Measurements from ENCODE around the gene SND1.

SND1 gene

DNA sequence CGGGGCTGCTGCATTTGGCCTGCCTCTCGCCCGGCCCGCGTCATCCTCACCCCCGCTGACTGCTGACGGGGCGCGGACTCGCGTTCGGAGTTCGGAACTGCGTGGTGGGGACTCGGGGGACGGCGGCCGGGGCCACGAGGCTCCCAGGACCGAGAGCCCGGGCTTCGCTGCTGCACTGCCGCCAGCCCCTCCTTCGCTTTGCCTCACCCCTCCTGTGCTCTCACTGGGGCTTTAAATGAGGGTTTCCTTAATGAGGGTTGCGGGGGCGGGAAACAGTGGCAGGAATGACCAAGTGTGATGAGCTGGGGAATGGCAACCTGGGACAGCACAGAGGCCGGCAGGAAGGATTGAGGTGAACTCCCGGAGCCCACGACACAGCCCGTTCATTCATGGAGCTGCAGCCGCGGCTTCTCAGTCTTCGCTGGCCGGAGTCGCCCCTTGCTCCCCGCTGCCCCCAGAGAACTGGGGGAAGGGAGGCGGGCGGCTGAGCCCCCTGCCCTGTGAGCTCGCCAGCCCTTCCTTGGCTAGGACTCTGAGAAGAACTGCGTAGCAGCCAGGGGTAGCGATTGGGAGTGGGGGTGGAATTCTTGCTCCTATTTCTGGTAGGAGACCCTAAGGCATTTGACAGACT is 380.7 kb downstream of the SND1 start:
- no peak for DNase-seq

DNA sequence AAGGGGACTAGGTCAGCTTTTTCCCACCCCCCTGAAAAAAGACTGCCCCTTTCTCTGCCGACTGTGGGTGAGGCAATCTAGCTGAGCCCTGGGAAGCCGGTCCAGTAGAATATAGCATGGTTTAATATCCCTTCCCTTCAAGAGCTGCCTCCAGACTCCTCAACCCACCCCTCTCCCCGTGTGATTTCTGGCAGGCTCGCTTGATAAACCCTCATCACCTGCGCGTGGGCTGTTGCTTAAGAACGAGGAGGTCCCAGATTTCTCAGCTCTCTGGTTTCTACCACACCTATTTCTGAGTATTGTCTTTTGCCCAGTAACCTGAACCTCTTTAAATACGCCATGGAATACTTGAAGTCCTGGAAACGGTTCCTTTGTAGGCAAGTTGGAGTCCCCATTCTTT is 381.3 kb downstream of the SND1 start:
- no peak for DNase-seq

DNA sequence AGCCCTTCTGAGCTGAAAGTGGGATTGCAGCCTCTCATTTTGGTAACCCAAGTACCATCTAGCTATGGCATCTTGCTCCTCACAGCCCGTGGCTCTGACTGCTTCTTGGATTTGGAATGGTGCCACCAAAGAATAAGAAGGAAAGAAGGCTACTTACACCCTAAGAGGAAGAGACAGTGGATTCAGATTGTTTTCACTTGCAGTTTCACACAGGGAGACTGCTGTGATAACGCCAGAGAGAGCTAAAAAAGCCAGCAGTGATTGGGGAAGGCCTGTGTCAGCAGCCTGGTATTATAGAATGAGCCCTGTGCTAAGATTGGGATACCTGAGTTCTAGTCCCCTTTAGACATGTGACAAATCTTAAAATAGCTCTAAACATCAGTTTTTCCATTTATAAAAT is 382.8 kb downstream of the SND1 start:
- no peak for DNase-seq

DNA sequence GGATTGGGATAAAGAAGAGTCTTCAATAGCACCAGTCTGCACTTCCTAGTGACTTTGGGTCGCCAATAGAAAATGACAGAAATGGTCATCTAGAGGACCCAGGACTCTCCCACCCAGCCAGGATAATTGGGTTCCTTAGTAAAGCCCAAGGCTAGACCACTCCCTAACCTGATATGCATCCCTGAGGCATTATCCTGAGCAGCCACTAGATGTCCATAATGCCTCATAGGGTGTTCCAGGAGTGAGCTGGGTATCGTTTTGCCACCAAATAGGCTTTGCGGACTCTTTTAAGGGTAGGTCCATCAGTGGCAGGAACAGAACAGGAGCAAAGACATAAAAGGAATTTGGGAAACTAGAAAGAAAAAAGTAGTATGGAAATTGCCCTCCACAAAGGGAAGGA is 383.7 kb downstream of the SND1 start:
- DNase-seq: no peak

DNA sequence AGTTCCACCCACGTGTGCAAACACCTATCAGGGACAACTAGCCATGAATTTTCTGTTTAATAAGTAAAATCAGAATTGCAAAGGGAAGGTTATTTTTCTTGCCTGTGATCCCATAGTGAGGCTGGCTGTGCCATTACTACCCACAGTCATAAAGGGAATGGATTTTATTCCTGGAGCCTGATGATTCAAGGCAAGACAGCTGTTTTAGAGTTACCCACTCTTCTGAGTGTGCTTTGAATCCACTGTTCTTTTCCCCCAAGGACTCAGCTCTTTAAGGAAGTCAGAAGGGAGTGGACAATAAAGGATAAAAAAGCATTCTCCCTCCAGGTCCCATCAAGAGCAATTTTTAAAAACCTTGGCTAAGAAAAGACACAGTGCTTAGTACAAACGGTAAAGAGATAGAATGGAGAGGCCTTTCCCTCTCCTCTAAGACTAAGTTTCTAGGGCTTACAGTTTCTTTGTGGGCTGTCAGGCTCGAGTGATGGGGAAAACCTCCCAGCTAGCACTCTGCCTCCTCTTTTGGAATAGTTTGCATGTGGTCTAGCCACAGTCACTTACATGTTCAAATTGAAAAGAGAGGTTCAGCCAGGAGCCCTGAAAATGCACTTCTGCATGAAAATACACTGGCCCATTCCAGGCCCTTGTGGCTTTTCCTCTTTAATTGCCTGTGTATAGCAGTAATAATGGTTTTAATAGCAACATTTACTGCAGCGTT is 384.4 kb downstream of the SND1 start:
- no peak for DNase-seq

DNA sequence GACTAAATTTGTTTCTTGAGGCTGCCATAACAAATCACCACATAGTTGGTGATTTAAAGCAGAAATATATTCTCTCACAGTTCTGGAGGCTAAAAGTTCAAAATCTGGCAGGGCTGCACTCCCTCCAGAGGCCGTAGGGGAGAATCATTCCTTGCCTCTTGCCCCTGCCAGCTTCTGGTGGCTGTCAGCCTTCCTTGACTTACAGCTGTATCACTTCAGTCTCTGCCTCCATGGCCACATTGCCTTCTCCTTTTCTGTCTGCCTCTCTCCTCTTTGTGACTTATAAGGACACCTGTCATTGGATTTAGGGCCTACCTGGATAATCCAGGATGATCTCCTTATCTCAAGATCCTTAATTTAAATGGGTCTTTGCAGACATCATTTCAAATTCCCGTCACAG is 385.1 kb downstream of the SND1 start:
- DNase-seq: no peak

DNA sequence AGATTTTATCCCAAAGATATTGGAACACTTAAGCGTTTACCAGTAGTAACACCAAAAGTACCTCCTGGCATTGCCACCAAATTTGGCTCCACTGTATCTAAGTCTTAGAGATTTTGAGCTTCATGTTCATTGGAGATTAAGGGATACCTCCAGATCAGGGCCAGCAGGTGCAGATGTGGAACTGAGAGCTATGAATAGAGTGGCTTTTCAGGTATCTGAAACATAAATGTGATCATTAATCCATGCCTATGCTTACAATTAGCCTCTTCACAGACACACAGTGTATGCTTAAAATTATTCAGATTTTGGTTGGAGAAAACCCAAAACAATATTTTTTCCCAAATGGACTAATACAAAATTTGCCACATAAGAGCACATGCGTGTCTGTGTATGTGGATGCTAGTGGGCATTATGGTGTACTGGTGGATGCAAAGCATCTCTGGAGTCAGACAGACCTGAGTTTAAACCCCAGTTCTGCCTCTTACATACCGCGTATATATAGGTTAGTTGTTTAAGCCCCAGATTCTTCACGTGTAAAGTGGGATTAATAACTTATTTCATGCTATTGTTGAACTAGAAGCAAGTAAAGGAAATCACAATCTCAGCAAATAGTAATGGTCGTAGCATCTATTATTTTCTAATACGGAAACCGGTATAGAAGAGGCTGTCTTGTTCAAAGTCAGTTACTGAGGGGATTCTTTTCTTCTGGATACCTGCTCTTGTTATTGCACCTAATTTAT is 386.1 kb downstream of the SND1 start:
- DNase-seq: no peak

DNA sequence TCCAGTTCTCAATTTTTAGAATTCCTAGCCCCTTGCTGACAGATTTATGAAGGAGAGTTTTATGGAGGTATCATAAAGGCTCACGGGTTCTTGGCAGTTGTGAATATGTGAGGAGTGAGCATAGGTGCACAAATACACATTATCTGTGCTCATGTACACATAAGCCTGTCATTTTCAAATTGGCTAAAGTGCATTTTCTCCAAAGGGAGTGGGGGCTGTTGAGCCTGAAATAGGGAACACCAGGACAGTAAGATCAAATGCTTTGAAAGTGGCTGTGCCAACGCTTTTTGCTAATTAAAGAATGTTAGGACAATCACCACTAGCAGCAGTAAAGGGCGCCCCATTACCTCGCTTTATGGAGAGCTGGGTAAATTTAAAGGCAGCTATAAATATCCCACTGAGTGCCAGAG is 387.6 kb downstream of the SND1 start:
- DNase-seq: no peak

DNA sequence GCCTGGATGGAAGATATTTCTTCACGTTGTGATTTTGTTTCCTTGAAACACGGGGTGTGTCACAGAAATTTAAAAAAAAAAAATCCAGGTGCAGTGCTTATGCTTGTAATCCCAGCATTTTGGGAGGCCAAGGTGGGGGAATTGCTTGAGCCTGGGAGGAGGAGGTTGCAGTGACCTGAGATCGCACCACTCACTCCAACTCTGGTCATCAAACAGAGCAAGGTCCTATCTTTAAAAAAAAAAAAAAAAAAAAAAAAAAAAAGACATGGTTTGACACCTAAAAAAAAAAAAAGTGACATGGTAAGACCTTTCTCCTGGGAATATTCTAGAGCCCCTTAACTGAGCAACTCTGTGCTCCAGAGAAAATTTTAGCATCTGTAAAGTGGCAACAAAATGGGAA is 388.2 kb downstream of the SND1 start:
- no peak for DNase-seq

DNA sequence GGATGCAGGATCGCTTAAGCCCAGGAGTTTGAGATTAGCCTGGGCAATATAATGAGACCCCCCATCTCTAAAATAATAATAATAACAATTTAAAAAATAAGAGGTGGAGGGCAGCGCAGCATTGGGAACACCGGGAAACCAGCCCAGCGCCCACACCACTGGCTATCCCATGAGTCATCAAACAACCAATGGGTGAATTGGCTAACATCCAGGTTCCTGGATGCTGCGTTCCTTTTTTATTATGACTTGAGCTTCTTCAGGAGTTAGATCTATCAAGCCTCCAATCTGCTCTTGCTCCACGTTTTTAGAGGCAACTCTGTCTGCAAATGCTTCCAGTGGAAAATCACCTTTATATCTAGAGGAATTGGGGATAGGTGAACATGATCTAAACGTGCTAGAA is 389.2 kb downstream of the SND1 start:
- no peak for DNase-seq

DNA sequence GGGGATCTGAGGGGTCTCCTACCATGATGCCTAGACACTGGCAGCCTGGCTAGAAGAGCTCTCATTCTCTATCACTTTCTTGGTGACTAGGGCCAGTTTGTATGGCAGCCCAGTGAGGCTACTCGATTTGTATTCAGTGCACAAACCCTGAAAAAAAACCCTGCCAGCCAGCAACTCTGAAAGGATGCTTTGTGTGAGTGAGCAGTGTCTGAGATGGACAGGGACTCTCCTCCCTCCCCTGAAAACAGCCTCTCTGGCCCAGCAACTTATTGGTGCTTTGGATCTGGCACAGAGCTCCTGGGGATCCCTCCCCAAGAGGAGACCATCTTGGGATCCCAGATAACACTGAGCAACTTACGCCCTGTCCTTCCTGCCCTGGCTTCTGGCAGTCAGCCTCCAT is 390.0 kb downstream of the SND1 start:
- no peak for DNase-seq

DNA sequence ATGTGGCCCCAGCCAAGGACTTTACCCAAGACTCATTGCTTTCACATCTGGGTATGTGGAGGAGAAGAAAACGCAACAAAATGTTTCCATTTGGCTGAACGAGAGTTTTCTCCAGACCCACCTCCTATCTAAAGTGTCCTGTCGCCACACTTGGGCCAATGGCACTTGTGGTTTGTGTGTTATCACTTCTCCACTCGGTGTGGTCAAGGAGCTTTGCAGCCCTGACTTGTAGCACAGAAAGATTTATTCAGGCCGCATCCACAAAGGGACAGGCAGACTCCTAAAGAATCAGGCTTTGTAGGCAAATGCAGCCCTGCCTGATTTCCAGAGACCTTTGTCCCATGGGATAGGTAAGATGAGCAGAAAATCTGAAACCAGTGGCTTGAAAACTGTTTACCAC is 392.1 kb downstream of the SND1 start:
- DNase-seq: no peak

DNA sequence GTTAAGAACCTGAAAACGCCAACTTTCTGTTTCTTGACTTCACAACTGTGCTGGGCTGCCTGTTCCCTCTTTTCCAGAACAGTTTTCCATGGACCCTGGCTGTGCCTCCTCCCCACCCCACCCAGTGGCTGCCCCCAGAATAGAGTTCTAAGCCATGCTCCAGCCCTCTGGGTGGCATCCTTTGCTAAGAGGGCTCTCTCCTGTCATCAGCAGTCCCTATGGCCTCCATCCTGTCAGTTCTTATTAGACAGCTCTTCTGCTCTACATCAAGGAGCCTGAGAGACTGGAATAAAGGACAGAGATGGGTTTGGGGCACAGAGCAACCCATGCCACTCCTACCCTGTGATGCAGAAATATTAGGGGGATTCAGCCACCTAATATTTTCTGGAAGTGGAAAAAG is 393.2 kb downstream of the SND1 start:
- no peak for DNase-seq

DNA sequence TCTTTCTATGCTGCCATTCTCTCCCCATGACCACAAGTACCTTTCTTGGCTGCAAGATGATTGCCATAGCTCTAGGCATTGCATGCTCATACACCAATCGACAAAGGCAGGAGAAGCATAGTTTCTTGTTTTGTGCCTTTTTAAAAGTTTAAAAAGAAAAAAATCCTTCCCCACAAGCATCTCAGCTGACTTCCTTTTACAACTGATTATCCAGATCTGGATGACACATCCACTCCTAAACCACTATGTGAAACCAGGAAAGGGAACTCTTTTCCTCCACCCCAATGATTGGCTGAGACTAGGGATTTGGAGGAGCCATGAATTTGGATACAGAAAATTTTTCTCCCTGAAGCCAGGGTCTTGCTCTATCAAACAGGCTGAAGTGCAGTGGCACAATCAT is 393.8 kb downstream of the SND1 start:
- no peak for DNase-seq

DNA sequence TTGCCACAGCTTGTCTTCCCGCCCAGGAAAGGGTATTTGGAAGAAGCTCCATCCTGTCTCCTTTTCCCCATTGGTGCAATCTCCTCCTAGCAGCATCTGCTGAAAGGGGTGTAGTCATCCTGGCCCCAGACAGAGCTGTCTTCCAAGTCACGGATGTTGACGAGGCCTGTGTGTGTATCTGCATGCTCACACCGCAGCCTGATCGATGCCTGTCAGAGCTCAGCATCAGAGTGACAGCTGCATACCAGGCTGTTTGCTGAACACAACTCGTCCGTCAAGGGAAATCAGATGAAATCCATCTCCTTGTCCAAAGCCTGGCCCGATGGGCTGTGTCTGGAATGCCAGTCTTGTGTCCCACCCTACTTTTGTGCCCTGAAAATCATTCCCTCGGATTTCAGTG is 400.4 kb downstream of the SND1 start:
- no peak for DNase-seq

DNA sequence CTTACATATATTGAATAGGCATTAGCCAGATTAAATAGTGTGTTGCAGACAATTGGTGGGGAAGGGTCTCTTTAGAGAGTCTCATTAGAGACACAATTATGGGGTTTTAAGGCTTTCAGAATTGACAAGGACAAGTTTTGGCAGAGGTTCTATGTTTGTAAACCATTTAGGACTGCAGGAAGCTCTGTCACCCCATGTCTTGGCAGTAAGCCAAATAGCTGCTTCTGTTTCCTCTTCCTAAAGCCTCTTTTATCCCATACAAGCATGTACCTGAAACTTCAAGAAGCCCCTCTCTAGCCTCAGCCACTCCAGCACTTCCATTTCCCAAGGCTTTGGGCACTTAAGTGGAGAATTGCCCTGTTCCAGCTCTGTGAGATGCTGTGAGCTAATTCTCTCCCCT is 401.0 kb downstream of the SND1 start:
- no peak for DNase-seq

DNA sequence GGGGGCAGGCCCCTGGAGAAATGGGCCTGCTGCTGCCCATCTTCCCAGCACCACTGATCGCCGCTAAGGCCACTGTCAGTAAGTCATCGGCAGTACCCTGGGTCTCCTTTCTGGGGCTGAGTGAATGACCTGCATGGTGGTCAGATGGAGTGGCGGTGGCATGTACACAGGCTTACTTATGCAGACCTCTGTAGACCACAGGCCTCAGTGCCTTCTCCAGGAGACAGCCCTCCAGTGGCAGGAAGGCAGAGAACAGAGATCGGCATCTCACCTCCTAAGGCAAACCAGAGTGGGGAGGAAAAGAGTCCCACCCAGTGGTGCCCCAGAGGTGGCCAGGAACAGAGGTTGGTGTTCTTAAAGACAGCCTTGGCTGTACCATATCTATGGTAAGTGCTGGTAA is 402.0 kb downstream of the SND1 start:
- no peak for DNase-seq

DNA sequence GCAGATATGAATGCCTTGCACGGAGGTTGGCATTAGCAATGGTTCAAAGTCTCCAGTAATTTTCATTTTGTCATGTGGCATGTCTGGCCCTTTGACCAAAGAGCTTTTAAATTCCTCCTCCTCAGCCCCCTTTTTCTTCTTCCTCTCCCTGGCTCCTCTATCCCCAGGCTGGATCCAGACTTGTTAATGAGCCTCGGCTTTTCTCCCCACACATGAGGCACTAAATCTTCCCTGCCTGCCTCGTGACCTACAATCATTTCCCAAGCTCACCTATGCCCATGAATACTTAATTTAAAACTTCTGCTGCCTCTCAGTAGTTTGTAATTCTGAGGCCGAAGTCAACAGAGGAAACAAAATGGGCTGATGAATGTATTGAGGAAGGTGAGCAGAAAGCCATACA is 402.5 kb downstream of the SND1 start:
- no peak for DNase-seq

DNA sequence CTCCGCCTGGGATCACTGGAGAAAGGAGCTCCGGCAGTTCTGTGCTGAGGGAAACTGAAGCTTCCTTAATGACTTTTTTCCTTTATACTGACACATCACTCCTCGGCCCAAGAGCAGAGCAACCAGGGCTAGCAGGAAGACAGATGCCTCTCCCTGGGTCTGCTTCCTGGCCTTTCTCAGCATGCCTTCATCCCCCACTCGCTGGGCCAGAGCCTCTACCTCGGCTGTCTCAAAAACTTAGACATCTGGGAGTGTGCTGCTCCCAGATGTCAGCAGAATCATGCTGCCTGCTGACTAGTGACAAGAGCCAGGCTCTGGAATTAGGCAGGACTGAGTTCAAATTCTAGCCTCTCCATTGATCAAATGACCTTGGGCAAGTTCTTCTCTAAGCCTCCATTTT is 403.6 kb downstream of the SND1 start:
- no peak for DNase-seq

DNA sequence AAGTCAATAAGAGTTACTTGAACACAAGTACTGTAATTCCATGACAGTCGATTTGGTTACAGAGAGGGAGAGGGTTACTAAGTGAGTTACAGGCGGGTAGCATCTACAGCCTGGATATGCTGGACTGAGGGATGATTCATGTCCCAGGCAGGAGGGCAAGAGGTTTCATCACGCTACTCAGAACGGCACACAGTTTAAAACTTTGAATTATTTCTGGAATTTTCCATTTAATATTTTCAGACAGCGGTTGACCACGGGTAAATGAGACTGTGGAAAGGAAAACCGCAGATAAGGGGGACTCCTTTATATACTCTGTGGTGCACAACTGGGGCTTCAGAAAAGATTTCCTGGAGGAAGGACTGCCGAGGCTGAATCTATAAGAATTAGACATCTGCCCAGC is 404.9 kb downstream of the SND1 start:
- DNase-seq: no peak

DNA sequence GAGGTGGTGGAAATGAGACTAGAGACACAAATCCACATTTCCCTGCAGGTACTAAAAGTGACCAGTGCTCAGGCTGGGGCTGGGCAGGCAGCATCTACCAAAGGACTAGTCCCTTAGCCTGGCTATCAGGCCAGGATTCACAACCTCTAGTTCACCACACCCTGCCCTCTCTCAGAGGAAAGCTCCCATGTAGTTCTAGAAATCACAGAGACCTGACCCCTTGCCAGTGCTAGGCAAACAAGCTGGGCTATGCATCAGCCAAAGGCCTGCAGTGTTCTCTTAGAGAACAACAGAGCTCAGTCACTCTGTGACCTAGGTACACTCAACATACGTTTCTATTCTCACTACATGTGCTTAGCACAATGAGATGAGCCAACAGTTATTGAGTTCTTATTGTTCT is 405.9 kb downstream of the SND1 start:
- DNase-seq: no peak

DNA sequence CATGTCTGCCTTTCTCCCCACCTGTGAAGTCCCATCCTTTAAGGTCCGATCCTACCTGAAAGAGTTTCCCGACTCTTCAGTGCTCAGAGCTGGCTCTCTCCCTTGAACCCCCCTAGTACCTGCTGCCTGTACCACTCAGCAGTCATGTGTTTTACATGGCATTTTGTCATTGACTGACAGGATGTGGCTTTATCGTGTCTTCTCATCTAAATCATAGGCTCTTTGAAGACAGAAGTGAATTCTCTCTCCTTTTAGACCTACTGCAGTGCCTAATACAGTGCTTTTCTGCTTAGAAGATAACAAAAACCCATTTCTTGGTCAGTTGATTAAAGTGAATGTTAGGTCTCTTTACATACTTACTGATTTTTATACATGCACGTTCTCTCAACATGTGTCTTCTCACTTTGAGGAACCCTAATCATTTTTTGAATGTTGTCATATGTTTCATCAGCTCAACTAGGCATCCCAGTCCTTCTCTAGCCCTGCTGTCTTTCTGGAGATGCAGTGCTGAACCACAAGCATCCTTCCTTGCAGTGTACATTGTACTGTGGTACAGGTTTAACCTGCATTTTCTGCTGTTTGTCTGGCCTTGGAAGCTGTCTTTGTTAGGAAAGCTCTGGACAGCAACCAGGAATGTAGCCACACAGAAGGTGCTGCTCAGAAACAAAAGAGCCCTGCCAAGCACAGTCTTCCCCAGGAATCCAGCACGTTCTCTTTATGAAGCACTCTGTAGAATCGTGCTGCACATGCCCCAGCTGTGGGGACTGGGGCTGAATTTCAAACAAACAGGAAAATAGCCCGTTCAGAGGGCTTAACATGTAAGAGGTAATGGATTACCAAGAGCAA is 407.4 kb downstream of the SND1 start:
- DNase-seq: no peak

DNA sequence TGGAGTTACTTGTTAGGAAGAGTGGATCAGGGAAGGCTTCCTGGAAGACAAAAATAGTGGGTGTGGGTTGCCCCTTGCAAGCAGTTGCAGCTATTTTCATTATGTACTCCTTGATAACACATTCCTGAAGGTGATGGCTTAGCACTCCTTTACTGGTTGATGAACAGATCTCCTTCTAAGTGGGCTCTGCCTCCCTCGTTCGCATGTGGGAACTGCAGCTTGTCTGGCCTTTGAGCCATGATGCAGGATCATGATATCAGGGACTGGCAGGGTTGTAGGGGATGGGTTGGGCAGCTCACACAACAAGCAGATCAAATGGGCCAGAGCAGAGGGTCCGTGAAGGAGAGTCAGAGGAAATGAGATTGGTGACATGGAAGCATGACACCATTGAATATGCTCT is 408.0 kb downstream of the SND1 start:
- DNase-seq: no peak

DNA sequence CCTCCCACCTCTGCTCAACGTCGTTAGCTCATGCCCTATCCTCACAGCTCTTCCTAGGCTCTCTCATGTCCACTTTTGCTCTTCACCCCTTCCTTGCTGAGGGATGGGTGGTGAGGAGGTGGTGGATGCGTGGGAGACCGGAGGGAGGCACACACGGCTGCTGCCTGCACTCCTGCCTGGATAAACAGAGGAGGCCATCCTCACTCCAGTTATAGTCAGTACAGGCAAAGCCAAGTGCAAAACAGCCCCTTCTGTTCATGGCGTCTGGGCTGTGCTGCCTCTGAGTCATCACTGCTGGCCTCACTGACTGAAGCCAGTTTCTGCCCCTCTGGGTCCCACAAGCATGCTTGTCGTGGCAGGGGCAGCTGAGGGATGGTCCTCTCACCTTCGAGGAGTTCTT is 411.1 kb downstream of the SND1 start:
- DNase-seq: no peak
